22Rv1 (cell line): Measurements from ENCODE around the gene ELAVL1.

ENCODE experiments used
- CTCF ChIP-seq: fragments of 450-650 bp; IDR thresholded peaks from 2 replicates; pipeline ENCODE4 v1.5.1; 2017; ENCODE audit warnings: mild to moderate bottlenecking
- ZFX ChIP-seq: fragments of 450-650 bp; IDR thresholded peaks from 2 replicates; pipeline ENCODE4 v1.6.1; 2017; ENCODE audit warnings: antibody characterized with exemption, borderline replicate concordance

- TF ChIP-seq CTCF (no peak), ZFX (no peak)
These were observed 17.9 kb upstream of the ELAVL1 start for GRCh38 chr19:8023371-8023770.
